ENCODE measurements around the gene SAE1.

- TF ChIP-seq CTCF (IDR thresholded peaks at IDR 0.05) (no peak), POLR2A (IDR thresholded peaks at IDR 0.05) (no peak)
Measured at GRCh38 chr19:47197141-47197540, 66.5 kb downstream of the SAE1 start.
